GM19438 (cell line): ENCODE measurements around the gene ZNF609.
"Not testable (repeated sequence)": the region's sequence is repeated elsewhere in the genome, so short reads cannot be mapped to it uniquely, and the experiment has no call there.

ENCODE experiments used
- ATAC-seq: cut with Tn5 transposase; IDR thresholded peaks from one replicate; pipeline ENCODE4 v1.9.1; 2021; ENCODE audit warnings: low read depth; ENCODE audit not compliant: unreplicated experiment

ZNF609 gene

GRCh38 chr15:64618138-64618537 is 157.8 kb downstream of the ZNF609 start:
- no peak for ATAC-seq

- no peak for ATAC-seq
Observed at GRCh38 chr15:64618540-64618939, 158.2 kb downstream of the ZNF609 start.

- no peak for ATAC-seq
Observed at GRCh38 chr15:64619880-64620839, 159.8 kb downstream of the ZNF609 start.

- no peak for ATAC-seq
Observed at GRCh38 chr15:64621056-64621455, 160.7 kb downstream of the ZNF609 start.

- peak; percentile 56 for ATAC-seq
Observed at GRCh38 chr15:64622410-64623260, 162.3 kb downstream of the ZNF609 start.

GRCh38 chr15:64623347-64623996 is 163.1 kb downstream of the ZNF609 start:
- no peak for ATAC-seq

GRCh38 chr15:64624242-64624641 is 163.9 kb downstream of the ZNF609 start:
- no peak for ATAC-seq

- no peak for ATAC-seq
Observed at GRCh38 chr15:64629063-64629462, 168.7 kb downstream of the ZNF609 start.

- ATAC-seq, result no peak
Observed at GRCh38 chr15:64630396-64631107, 170.2 kb downstream of the ZNF609 start.

- not testable (repeated sequence) for ATAC-seq
Observed at GRCh38 chr15:64632639-64633038, 172.3 kb downstream of the ZNF609 start.

- no peak for ATAC-seq
Observed at GRCh38 chr15:64633332-64633731, 173.0 kb downstream of the ZNF609 start.

- ATAC-seq, result peak; percentile 60
Observed at GRCh38 chr15:64634027-64634426, 173.6 kb downstream of the ZNF609 start.

GRCh38 chr15:64634576-64635498 is 174.5 kb downstream of the ZNF609 start:
- peak; percentile 56 for ATAC-seq

- ATAC-seq, result no peak
Observed at GRCh38 chr15:64635499-64636495, 175.4 kb downstream of the ZNF609 start.

GRCh38 chr15:64636556-64636955 is 176.2 kb downstream of the ZNF609 start:
- ATAC-seq, result no peak

GRCh38 chr15:64637412-64637811 is 177.0 kb downstream of the ZNF609 start:
- ATAC-seq, result no peak

- not testable (repeated sequence) for ATAC-seq
Observed at GRCh38 chr15:64639744-64640143, 179.4 kb downstream of the ZNF609 start.
